ENCODE data around the gene HIKESHI.

HIKESHI gene

DNA sequence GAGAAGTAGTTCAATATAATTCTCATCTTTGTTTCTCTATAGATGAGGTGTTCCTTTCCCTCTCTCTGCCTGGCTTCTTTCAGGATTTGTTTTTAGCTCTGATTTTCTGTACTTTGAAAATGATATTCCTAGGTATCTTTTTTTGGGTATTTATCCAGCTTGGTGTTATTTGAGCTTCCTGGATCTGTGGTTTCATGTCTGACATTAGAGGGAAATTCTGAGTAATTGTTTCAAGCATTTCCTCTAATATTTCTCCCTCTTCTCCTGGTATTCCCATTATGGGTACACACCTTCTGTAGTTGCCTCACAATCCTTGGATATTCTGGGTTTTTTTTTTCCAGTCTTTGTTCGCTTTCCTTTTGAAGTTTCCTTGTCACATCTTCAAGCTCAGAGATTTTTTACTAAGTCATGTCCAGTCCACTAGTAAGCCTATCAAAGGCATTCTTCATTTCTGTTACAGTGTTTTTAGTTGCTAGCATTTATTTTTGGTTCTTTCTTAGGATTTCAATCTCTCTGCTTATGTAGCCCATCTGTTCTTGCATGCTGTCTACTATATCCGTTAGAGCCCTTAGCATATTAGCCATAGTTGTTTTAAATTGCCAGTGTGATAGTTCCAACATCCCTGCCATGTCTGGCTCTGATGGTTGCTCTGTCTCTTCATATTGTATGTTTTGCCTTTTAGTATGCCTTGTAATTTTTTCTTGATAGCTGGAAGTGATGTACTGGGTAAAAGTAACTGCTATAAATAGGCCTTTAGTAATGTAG, 78.4 kb downstream of the HIKESHI start:
- Histone ChIP-seq H3K36me3 (ENCODE audit: control insufficient read depth, low read depth, low read length) (no peaks in the 10 kb centered on the region), H3K9ac (ENCODE audit: low read length) (no peak overlapping the region), H3K9me3 (ENCODE audit: control insufficient read depth, low read depth, low read length) (no peaks in the 10 kb centered on the region), H3K27ac (ENCODE audit: low read length) (no peak overlapping the region), H3K27me3 (ENCODE audit: control insufficient read depth, insufficient read depth, low read length) (no peaks in the 10 kb centered on the region), H3K4me1 (ENCODE audit: control insufficient read depth, low read depth, low read length) (no peaks in the 10 kb centered on the region), H3K4me3 (ENCODE audit: low read length) (no peak overlapping the region)

DNA sequence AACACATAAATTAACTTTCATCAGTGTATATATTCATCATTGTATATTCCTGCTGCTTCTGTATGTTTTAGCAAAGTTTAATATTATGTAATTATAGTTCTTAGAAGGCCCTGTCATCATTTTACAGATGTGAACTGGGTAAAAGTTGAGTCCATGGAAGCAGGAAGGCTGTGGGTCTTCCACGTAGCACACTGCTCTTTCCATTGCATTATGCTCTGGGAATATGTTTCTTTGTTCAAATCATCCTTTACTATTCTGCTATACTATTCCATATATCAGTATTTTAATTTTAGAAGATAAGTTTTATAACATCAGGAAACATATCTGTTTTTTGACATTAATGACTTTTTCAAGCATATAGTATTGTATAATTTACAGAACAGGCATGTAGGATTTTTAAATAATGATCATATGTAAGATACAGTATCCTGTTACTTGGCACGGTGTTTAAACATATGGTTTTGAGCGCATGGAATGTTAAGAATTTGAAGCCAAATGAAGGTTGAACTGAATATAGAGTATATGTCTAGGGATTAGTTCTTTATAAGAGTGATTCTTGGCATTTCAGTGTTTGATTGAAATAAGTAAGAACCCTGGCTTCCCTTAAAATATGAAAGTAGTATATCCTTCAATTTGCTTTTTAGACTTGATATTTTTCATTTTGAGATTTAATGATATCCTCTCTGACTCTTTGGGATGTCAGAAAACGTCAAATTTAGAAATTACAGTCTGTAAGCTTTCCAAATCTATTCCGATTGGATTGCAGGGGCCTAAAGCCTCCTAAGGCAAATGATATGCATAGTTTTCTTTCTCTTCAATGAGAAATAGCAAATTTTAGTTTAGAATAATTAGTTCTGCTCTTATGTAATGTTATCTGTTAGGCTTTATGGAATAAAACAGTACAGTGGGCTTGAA, 81.3 kb downstream of the HIKESHI start:
- Histone ChIP-seq H3K4me1 (ENCODE audit: control insufficient read depth, low read depth, low read length) (peaks cover 3% of the 10 kb centered on the region), H3K9me3 (ENCODE audit: control insufficient read depth, low read depth, low read length) (no peaks in the 10 kb centered on the region), H3K4me3 (ENCODE audit: low read length) (no peak overlapping the region), H3K27ac (ENCODE audit: low read length) (no peak overlapping the region), H3K36me3 (ENCODE audit: control insufficient read depth, low read depth, low read length) (no peaks in the 10 kb centered on the region), H3K9ac (ENCODE audit: low read length) (no peak overlapping the region), H3K27me3 (ENCODE audit: control insufficient read depth, insufficient read depth, low read length) (no peaks in the 10 kb centered on the region)

DNA sequence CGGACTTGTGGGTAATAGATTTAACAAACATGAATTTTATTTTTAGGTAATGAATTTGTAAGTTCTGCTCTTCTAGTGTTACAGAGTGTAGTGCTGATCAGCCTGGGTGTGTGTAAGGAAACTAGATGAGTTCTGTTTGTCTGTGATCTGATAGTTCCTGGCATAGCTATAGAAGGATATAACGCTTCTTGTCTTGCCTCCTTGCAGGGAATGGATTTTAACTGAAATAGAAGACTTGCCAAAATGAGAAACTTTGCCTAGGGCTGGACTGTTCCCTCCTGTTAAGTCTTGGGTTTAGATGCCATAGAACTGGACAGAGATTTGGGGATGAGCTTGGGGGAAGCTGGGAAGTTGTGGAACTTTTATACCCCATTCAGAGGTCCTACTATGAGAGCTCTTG, 84.2 kb downstream of the HIKESHI start:
- no peak overlapping the region for H3K9ac ChIP-seq (ENCODE audit: low read length)
- H3K27me3 ChIP-seq (ENCODE audit: control insufficient read depth, insufficient read depth, low read length), result no peaks in the 10 kb centered on the region
- H3K4me3 ChIP-seq (ENCODE audit: low read length), result no peak overlapping the region
- no peaks in the 10 kb centered on the region for H3K36me3 ChIP-seq (ENCODE audit: control insufficient read depth, low read depth, low read length)
- H3K27ac ChIP-seq (ENCODE audit: low read length), result no peak overlapping the region
- no peaks in the 10 kb centered on the region for H3K9me3 ChIP-seq (ENCODE audit: control insufficient read depth, low read depth, low read length)
- peaks cover 5% of the 10 kb centered on the region for H3K4me1 ChIP-seq (ENCODE audit: control insufficient read depth, low read depth, low read length)

DNA sequence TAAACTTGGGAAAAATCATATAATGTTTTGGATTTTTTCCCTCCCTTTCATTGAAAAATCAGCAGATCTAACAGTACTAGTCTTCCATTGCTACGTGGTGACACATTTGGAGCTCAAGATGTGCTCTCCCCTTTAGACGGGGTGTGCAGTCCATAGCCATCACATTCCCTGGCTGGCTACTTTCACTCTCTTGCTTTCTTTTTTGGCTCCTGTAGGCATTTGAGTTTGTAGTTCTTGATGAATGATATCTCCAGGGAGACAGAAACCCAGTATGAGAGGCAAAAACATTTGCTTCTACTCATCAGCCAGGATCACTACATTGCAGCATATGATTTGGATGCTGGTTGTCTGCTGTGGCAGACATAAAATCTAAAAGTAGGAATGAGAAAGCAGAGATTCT, 84.7 kb downstream of the HIKESHI start:
- H3K9ac ChIP-seq (ENCODE audit: low read length), result no peak overlapping the region
- H3K9me3 ChIP-seq (ENCODE audit: control insufficient read depth, low read depth, low read length), result no peaks in the 10 kb centered on the region
- H3K27me3 ChIP-seq (ENCODE audit: control insufficient read depth, insufficient read depth, low read length), result no peaks in the 10 kb centered on the region
- H3K4me1 ChIP-seq (ENCODE audit: control insufficient read depth, low read depth, low read length), result peaks cover 5% of the 10 kb centered on the region
- H3K36me3 ChIP-seq (ENCODE audit: control insufficient read depth, low read depth, low read length), result no peaks in the 10 kb centered on the region
- H3K4me3 ChIP-seq (ENCODE audit: low read length), result no peak overlapping the region
- no peak overlapping the region for H3K27ac ChIP-seq (ENCODE audit: low read length)

DNA sequence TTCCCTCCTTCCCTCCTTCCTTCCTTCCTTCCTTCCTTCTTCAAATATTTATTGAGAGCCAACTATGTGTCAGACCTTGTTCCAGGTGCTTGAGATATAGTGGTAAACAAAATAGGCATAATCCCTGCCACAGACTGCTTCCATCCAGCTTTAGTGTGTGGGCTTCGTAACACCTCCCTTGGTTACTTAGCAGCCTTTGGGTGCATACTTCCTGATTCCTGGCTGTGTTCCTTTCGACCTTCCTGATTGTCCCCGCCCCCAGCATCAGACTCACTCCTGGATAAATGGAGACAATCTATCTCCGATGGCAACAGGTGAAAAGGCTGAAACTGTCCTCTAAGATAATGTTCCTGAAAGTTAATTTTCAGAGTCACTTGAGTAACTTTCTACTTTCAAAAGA, 86.2 kb downstream of the HIKESHI start:
- Histone ChIP-seq H3K9me3 (ENCODE audit: control insufficient read depth, low read depth, low read length) (no peaks in the 10 kb centered on the region), H3K27ac (ENCODE audit: low read length) (no peak overlapping the region), H3K36me3 (ENCODE audit: control insufficient read depth, low read depth, low read length) (no peaks in the 10 kb centered on the region), H3K27me3 (ENCODE audit: control insufficient read depth, insufficient read depth, low read length) (no peaks in the 10 kb centered on the region), H3K4me1 (ENCODE audit: control insufficient read depth, low read depth, low read length) (peaks cover 5% of the 10 kb centered on the region), H3K9ac (ENCODE audit: low read length) (no peak overlapping the region), H3K4me3 (ENCODE audit: low read length) (no peak overlapping the region)

DNA sequence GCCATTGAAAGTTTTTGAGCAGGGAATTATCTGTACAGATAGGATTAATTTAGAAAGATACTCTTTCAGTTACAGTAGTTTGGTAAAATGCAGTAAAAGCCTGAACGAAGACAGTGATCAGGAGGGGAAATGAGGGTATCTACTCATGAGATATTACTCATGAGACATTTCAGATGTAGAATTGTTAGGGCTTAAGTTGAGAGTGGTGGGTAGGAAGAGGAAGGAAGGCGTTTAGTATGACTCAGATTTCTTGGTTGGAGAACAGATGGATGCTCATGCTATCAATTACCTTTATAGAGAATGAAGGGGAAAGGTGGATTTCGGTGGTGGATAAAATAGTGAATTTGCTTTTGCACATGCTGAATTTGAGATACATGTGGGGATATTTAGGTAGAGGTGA, 88.4 kb downstream of the HIKESHI start:
- H3K4me1 ChIP-seq (ENCODE audit: control insufficient read depth, low read depth, low read length), result peaks cover 17% of the 10 kb centered on the region
- no peak overlapping the region for H3K9ac ChIP-seq (ENCODE audit: low read length)
- no peaks in the 10 kb centered on the region for H3K9me3 ChIP-seq (ENCODE audit: control insufficient read depth, low read depth, low read length)
- H3K4me3 ChIP-seq (ENCODE audit: low read length), result no peak overlapping the region
- no peaks in the 10 kb centered on the region for H3K36me3 ChIP-seq (ENCODE audit: control insufficient read depth, low read depth, low read length)
- H3K27me3 ChIP-seq (ENCODE audit: control insufficient read depth, insufficient read depth, low read length), result no peaks in the 10 kb centered on the region
- no peak overlapping the region for H3K27ac ChIP-seq (ENCODE audit: low read length)

DNA sequence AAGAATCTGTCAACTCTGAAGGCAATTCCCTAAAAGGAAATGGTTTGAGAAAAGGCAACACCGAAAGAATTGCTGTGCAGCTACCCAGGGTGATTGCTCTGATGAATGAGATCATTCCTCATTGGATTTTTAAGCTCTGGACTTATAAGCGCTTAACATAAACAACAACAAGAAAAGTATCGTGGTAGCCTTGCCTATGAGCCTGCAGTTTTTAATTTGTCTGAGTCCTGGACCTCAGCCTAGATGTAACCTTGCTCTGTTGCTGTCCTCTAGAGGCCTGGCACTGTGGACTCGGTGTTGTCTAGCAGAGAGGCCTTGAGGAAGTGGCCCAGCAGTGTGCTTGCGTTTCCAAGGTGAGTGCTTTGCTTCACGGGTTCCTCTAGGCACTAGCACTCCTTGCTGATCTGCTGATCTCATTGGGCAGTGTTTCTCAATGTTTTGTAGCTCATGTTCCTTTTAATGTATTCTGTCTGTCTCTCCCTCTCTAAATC, 93.1 kb downstream of the HIKESHI start:
- H3K27me3 ChIP-seq (ENCODE audit: control insufficient read depth, insufficient read depth, low read length), result no peaks in the 10 kb centered on the region
- no peaks in the 10 kb centered on the region for H3K36me3 ChIP-seq (ENCODE audit: control insufficient read depth, low read depth, low read length)
- H3K9ac ChIP-seq (ENCODE audit: low read length), result no peak overlapping the region
- H3K4me3 ChIP-seq (ENCODE audit: low read length), result no peak overlapping the region
- no peak overlapping the region for H3K27ac ChIP-seq (ENCODE audit: low read length)
- peaks cover 12% of the 10 kb centered on the region for H3K4me1 ChIP-seq (ENCODE audit: control insufficient read depth, low read depth, low read length)
- no peaks in the 10 kb centered on the region for H3K9me3 ChIP-seq (ENCODE audit: control insufficient read depth, low read depth, low read length)
